Measurements from ENCODE around the gene RTP3. TPM values are rescaled to one million over a fixed set of nuclear protein-coding genes. Genes with fewer than 3 reads are reported as not detected.
"Not testable (repeated sequence)": the region's sequence is repeated elsewhere in the genome, so short reads cannot be mapped to it uniquely, and the experiment has no call there.

The RTP3 gene
- total RNA-seq, 1 donor from 2014 or later: not detected

DNA sequence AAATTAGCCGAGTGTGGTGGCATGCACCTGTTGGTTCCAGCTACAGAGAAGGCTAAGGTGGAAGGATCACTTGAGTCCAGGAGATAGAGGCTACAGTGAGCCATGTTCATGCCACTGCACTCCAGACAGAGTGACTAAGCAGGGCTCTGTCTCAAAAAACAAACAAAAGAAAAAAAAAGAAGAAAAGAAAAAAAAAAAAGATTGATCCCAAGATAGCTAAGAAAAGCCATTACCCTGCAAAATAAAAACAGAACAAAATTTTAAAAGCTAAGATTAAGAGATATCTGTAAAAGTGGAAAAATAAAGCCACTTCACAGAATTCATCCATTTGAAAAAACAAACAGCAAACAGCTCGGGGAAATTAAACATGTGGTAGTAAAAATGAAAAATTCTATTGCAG lies 44.6 kb downstream of the RTP3 start:
- TF ChIP-seq, protein P1, sequence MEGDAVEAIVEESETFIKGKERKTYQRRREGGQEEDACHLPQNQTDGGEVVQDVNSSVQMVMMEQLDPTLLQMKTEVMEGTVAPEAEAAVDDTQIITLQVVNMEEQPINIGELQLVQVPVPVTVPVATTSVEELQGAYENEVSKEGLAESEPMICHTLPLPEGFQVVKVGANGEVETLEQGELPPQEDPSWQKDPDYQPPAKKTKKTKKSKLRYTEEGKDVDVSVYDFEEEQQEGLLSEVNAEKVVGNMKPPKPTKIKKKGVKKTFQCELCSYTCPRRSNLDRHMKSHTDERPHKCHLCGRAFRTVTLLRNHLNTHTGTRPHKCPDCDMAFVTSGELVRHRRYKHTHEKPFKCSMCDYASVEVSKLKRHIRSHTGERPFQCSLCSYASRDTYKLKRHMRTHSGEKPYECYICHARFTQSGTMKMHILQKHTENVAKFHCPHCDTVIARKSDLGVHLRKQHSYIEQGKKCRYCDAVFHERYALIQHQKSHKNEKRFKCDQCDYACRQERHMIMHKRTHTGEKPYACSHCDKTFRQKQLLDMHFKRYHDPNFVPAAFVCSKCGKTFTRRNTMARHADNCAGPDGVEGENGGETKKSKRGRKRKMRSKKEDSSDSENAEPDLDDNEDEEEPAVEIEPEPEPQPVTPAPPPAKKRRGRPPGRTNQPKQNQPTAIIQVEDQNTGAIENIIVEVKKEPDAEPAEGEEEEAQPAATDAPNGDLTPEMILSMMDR (IDR thresholded peaks at IDR 0.05; ENCODE audit: insufficient read depth, low read length, severe bottlenecking): no peak
- Histone ChIP-seq H3K36me3 (ENCODE audit: control insufficient read depth, insufficient read depth, low read length) (no peaks in the 10 kb centered on the region), H3K27me3 (ENCODE audit: control insufficient read depth, insufficient read depth, low read length) (no peaks in the 10 kb centered on the region), H3K4me3 (ENCODE audit: low read depth, low read length) (no peak overlapping the region)
- FAIRE-seq: no peak
- peak; percentile 37 for DNase-seq (ENCODE audit: low read depth)

DNA sequence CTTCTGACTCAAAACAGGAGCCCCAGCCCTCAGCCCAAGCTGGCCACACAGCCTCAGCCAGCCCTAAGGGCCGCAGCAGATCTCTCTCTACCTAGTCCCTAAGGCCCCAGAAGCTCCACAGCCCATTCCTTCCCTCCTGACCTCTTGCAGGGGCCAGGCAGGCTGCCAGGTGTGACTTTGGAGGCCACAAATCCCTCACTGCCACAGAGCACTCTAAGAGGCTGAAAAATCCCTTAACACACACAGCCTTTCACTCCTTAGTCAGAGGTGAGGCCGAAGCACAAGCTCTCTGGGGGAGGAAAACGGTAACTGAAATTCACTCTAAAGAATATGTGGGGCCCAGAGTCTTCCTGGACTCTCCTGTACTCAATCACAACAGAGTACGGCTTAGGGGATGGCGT lies 45.0 kb downstream of the RTP3 start:
- Histone ChIP-seq H3K36me3 (ENCODE audit: control insufficient read depth, insufficient read depth, low read length) (no peaks in the 10 kb centered on the region), H3K4me3 (ENCODE audit: low read depth, low read length) (no peak overlapping the region), H3K27me3 (ENCODE audit: control insufficient read depth, insufficient read depth, low read length) (no peaks in the 10 kb centered on the region)
- DNase-seq (ENCODE audit: low read depth) (no peak), FAIRE-seq (no peak)
- TF ChIP-seq, protein P1 (IDR thresholded peaks at IDR 0.05; ENCODE audit: insufficient read depth, low read length, severe bottlenecking): no peak

DNA sequence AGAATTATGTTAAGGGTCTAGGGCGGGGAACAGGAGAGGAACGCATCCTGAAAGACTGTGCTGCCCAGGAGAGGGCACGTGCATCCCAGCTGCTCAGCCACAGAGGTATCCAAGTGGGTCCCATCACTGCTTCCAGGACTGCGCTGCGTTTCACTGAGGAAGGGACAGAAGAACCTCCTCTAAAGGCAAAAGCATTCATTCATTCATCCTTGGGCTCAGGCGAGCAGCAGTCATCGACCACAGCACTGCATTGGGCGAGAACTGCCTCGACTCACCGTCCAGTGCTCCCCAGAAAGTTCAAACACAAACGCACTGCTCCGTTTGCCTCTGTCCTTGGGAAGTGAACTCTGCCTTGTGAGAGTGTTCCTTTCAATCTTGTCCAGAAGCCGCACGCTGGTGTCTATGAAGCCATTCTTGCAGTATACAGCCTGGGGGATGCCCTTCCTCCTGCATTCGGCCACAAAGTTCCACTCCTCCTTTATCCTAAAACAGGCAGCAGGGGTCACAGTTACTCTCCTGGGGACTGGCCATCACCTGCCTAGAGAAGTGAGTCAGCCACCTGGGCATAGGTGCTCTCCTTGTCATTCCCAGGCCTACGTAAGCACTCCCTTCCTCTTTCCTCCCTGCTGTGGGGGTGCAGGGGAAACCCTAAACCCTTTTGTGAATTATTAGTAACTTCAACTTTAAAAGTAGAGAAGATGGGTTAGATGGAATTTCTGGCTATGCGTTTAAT lies 47.2 kb downstream of the RTP3 start:
- DNase-seq (ENCODE audit: low read depth) (peak; percentile 68), FAIRE-seq (no peak)
- Histone ChIP-seq H3K4me3 (ENCODE audit: low read depth, low read length) (no peak overlapping the region), H3K36me3 (ENCODE audit: control insufficient read depth, insufficient read depth, low read length) (no peaks in the 10 kb centered on the region), H3K27me3 (ENCODE audit: control insufficient read depth, insufficient read depth, low read length) (no peaks in the 10 kb centered on the region)
- TF ChIP-seq, protein P1 (IDR thresholded peaks at IDR 0.05; ENCODE audit: insufficient read depth, low read length, severe bottlenecking): peak; percentile 15

DNA sequence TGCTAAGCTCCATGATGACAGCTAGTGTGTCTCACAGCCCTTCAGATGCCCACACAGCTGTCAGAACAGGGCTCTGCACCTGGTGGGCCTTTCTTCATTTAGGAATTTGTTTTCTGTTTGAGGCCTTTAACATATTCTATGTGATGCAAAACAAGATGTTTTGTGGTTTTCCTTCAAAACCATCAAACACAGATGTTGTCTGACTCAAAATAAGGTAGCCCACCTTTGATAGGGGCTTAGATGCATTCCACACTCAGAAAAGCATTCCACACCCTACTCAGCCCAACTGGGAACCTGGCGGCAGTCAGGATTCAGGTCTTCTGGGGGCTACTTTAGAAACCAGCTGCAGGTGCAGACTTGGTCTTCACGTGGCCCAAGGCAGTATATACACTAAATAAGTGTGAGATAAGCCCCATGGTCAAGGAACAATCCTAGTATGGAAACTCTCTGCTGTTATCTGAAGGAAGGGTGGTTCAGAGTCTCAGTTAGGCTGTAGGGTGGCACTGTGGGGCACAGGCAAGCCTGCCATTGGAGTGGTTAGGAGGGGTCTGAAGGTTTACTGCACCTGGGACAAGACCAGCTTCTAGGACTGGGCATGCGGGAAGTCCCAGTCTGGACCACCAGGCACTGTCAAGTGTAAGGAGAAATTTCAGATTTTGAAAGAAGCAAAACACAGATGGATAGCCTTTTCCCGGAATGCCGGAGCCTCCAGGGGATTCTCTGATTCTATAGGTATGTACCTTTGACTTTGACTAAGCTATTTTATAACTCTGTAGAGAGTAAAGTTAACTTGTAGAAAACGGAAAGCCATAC lies 48.2 kb downstream of the RTP3 start:
- FAIRE-seq (no peak), DNase-seq (ENCODE audit: low read depth) (no peak)
- Histone ChIP-seq H3K36me3 (ENCODE audit: control insufficient read depth, insufficient read depth, low read length) (no peaks in the 10 kb centered on the region), H3K27me3 (ENCODE audit: control insufficient read depth, insufficient read depth, low read length) (no peaks in the 10 kb centered on the region), H3K4me3 (ENCODE audit: low read depth, low read length) (no peak overlapping the region)
- TF ChIP-seq, protein P1 (IDR thresholded peaks at IDR 0.05; ENCODE audit: insufficient read depth, low read length, severe bottlenecking): no peak

DNA sequence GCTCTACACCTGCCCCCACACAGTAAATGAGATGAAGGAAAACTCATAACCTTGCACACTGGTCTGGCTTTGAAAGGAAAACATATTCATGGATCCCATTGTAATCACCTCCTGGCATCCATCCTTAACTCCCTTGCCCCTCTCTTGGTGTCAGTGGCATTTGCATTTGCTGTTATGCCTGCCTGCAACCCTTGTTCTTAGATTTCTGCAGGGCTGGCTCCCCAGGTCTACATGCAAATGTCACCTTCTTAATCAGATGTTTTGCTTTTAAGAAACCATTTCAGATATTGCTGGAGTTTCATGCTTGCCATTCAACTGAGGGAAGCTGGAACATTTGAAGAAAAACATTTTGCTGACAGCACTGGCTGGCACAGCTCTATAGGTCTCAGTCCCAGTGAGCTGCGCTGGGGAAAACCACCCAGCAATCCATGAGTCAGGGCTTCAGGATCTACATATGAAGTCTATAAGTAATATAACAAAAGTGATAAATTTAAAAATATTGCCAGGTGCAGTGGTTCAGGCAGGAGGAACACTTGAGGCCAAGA lies 49.2 kb downstream of the RTP3 start:
- DNase-seq (ENCODE audit: low read depth) (no peak), FAIRE-seq (no peak)
- Histone ChIP-seq H3K27me3 (ENCODE audit: control insufficient read depth, insufficient read depth, low read length) (no peaks in the 10 kb centered on the region), H3K36me3 (ENCODE audit: control insufficient read depth, insufficient read depth, low read length) (no peaks in the 10 kb centered on the region), H3K4me3 (ENCODE audit: low read depth, low read length) (no peak overlapping the region)
- TF ChIP-seq, protein P1 (IDR thresholded peaks at IDR 0.05; ENCODE audit: insufficient read depth, low read length, severe bottlenecking): no peak

DNA sequence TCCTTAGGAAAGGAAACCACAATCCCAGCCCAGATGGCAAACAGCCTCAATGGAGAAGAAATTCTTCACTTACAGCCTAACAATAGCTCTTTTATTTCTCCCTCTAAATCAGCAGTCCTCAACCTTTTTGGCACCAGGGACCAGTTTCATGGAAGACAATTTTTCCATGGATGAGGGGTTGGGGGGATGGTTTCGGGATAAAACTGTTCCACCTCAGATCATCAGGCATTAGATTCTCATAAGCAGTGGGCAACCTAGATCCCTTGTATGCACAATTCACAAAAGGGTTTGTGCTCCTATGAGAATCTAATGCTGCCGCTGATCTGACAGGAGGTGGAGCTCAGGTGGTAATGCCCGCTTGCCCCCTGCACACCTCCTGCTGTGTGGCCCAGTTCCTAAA lies 50.8 kb downstream of the RTP3 start:
- not testable (repeated sequence) for H3K27me3 ChIP-seq (ENCODE audit: control insufficient read depth, insufficient read depth, low read length); FAIRE-seq; H3K36me3 ChIP-seq (ENCODE audit: control insufficient read depth, insufficient read depth, low read length); DNase-seq (ENCODE audit: low read depth); H3K4me3 ChIP-seq (ENCODE audit: low read depth, low read length)
